Right ventricle myocardium inferior (tissue), 1 donor: Measurements from ENCODE around the gene LRFN2. TPM values are rescaled to one million over a fixed set of nuclear protein-coding genes. Genes with fewer than 3 reads are reported as not detected.

Source experiments
- ATAC-seq: fragments of 200-7000 bp; cut with Tn5 transposase; one replicate; pipeline ENCODE4 v1.9.1; 2020; ENCODE audit warnings: mild to moderate bottlenecking, moderate library complexity
- DNase-seq: peaks from one replicate; pipeline ENCODE4 v3.0.0; 2021; ENCODE audit errors: missing footprints
- intact Hi-C: fragments of 100-400 bp; cut with DNase I; formaldehyde crosslinking; loops from one replicate; pipeline ENCODE4 v1.11.0; 2022
- total RNA-seq: library from RNA; stranded (reverse); fragmentation: NEBNext Ultra II Directional; extraction: Animal tissue kit (Norgen Biotek cat#: 25700); gene quantifications from one replicate; pipeline ENCODE4 v1.2.1, GENCODE V29; 2021
- donor health status: DM: no; HTN: yes; CAD: no; lungs with severe emphysema.

LRFN2 gene
- total RNA-seq, 1 donor from 2014 or later, result not detected

DNA sequence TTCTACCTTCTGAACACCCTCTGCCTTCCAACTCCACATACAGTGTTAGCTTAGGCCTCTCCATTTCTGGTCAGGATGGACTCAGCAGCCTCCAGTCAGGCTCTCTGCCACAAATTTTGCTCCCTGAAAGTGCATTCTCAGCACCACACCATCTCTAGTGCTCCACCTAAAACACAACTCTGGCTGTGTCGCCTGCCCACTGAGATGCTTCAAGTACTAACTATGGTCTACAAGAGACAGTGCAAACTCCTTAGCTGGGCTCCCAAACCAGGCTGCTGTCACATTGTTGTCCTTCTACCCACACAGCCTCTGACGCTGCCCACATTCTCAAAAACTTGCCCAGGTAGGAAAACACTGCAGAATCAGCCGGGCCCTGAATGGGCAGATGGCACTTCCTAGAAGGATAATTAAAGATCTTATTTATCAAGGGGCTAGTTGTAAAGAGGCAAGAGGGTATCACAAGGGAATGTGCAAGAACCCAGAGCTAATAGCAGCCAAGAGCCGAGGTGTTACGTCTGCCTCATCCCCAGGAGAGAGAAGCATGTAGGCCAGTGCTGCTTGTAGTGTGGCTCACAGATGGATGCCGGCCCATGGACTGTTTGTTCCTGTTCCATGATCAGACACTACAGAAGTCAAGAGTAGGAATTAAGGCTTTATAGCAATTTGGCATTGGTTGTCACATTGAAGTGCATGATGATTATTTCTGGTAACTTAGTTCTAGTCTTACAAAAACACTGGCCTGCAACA is 189.7 kb downstream of the LRFN2 start:
- no peak for ATAC-seq
- intact Hi-C loops, result no loop called here
- DNase-seq, result no peak

DNA sequence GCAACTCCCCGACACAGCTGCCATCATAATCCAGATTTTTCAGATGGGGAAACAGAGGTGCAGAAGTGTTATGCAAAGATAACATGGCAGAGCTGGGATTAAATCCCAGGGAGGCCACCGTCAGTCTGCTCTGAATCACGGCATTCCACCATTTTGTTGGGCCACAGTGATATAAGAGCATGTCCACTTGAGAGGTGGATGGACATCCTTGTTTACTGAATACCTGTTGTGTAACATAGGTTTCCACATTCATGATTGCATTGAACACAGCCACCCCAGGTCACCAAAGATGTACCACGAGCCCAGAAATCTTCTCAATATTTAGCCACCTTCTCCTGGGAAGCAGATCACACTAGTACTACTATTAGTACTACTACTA is 191.5 kb downstream of the LRFN2 start:
- ATAC-seq, result no peak
- intact Hi-C loops, result no loop called here
- DNase-seq, result no peak

GRCh38 chr6:40395066-40395697 is 192.0 kb downstream of the LRFN2 start:
- DNase-seq (no peak), ATAC-seq (no peak)
- intact Hi-C loops, result no loop called here

GRCh38 chr6:40394381-40394780 is 192.8 kb downstream of the LRFN2 start:
- intact Hi-C loops, result no loop called here
- DNase-seq, result no peak
- ATAC-seq, result no peak

- no peak for ATAC-seq
- DNase-seq, result no peak
- intact Hi-C loops, result no loop called here
Measured at GRCh38 chr6:40393641-40394040, 193.5 kb downstream of the LRFN2 start.

DNA sequence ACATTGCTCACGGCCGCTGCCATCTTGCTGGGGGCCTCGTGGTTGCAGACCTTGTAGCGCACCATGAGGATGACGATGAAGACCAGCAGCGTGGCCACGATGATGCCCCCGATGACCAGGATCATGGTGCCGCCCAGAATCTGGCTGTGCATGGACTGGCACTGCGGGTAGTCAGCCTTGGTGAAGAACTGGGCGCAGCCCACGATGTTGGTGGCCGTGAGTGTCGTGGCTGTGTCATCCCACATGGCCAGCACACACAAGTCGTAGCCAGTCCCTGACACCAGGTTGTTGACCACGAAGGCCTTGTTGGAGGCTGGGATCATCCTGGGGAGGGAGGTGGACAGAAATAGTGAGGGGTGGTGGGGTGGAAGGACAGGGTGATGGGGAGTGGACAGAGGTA is 194.6 kb downstream of the LRFN2 start:
- ATAC-seq (no peak), DNase-seq (no peak)
- intact Hi-C loops, result no loop called here

GRCh38 chr6:40391851-40392517 is 195.2 kb downstream of the LRFN2 start:
- intact Hi-C loops, result no loop called here
- no peak for DNase-seq
- no peak for ATAC-seq

DNA sequence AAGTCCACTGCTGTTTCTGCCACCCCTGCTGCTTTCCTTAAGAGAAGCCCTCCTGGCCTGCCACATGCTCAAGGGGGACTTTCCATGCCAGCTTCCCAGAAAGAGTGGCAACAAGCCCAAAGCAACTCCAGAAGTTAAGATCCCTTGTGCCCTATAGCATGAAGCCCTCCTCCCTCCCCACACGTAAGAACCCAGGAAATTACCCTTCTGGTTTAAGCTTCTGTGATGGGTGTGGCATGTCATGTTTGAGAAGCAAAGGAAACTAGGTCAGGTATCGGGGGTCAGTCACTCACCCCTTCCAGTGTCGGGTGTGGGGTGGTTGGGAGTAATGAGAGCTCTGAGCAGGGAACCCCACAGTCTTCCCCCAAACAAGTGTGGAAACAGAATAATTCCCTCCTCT is 196.1 kb downstream of the LRFN2 start:
- no peak for ATAC-seq
- no peak for DNase-seq
- intact Hi-C loops, result no loop called here

DNA sequence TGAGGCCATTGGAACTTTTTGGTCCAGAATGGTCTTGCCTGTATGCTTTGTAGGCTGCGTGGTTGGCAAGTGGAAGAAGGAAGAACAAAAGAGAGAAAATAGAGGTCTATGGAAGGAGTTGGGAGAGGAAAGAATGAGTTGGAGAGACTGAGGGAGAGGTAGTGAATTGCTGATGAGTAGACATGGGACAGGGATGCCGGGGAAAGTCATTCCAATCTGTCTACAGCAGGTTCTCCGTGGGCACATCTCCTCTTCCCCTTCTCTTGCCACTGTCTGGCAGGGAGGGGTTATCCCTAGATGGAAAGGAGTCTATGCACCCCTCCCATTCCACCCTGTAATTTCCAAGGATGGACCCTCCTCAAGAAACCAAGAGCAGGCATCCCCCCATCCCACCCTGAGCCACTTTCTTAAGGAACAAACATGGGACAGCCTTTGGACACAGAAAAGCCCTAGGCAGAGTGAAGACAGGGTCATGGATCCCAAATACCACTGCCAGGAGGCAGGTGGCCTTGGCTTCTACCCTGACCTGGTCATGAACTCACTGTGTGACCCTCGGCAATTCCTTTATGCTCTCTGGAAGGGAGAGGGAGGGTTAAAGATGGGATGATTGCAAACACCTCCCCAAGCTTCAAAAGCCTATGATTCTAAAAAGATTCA is 196.9 kb downstream of the LRFN2 start:
- intact Hi-C loops, result no loop called here
- ATAC-seq (no peak), DNase-seq (no peak)

- ATAC-seq (no peak), DNase-seq (no peak)
- intact Hi-C loops, result no loop called here
Measured at GRCh38 chr6:40389254-40389653, 197.9 kb downstream of the LRFN2 start.

- intact Hi-C loops, result no loop called here
- ATAC-seq, result no peak
- DNase-seq, result no peak
Measured at GRCh38 chr6:40387871-40388264, 199.3 kb downstream of the LRFN2 start.

GRCh38 chr6:40387127-40387870 is 199.9 kb downstream of the LRFN2 start:
- ATAC-seq (no peak), DNase-seq (no peak)
- intact Hi-C loops, result no loop called here

DNA sequence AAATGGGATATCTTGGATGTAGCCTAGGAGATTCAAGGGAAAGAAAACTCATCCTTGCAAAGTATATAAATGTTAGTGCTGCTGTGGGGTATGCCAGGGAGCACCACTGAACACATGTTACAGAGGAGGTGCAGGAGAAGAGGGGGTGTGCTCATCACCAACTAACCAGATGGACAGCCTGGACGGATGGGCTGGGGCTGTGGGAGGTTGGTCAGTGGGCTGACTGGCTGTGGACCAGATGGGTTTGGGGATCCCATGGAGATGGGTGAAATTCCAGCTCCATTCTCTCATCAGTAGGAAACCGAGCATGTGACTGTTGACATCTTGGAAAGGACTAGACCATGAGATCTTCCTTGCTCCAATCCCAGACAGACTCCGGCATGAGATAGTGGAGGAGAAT is 201.0 kb downstream of the LRFN2 start:
- intact Hi-C loops, result no loop called here
- ATAC-seq (no peak), DNase-seq (no peak)

DNA sequence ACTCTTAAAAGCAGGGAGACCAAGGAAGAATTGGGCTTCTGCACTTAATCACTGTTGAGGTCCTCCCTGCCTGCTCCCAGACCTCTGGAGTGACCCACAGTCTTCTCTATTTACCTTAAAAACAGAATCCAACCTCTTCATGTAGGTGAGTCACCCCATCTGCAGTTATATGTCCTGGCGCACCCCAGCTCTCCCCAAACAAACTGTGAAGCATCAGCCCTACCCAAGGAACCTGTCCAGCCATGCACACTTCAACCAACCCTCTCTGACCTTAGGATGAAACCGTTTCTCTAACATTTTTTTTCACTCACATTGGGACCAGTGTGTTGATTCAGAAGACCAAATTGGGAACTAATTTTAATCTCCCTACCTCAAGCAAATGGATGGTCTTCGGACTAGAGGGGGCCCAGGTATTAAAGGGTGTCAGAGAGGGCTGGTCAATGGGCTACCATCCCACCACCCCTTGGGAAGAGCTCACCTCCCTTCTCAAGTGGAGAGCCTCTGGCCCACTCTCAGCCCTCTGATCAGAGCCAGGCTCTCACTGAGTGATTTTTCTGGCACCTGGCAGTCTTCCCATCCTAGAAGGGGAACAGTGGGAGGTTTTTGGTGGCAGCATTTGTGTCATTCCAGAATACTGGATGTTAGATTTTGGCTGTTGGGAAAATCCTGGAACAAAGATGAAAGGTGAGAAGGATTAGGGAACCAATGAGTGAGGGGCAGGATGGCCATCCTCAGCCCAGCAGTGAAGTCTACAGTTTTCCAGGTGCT is 203.6 kb downstream of the LRFN2 start:
- intact Hi-C loops, result no loop called here
- ATAC-seq (no peak), DNase-seq (no peak)

DNA sequence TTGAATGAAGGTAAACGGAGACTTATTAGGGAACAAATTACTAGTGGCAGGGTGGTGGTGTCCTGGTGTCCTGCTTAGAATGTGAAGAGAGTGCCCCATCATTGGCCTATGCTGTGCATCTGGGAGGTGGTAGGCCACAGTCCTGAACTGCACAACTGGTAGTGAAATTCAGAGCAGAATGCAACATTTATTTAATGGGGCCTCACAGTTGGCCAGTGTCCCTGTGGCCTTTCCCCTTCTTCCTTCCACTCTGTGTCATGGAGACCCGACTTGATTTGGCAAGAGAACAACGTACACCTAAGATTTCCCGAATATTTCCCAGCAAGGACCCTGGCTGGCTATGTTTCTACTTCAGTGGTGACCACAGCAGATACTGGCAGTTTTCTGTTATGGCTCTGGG is 206.9 kb downstream of the LRFN2 start:
- intact Hi-C loops, result no loop called here
- ATAC-seq, result no peak
- DNase-seq, result no peak

DNA sequence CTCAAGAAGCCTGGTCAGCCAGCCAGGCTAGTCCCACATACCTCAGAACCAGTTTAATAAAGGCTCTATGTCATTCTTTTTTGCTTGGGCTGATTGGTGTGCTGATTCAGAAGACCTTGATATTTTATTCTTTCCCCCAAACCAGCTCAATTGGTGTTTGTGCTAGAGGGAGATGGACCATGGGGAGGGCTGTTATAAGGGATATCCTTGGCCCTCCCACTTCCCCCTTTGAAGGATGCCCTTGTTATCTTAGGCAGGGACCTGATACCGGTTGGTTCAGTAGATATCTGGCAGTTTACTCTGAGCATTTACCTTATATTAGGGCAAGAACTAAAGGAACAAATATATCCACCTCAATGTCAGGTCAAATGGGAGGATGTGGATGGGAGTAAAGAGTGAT is 207.4 kb downstream of the LRFN2 start:
- ATAC-seq (no peak), DNase-seq (no peak)
- intact Hi-C loops, result no loop called here

DNA sequence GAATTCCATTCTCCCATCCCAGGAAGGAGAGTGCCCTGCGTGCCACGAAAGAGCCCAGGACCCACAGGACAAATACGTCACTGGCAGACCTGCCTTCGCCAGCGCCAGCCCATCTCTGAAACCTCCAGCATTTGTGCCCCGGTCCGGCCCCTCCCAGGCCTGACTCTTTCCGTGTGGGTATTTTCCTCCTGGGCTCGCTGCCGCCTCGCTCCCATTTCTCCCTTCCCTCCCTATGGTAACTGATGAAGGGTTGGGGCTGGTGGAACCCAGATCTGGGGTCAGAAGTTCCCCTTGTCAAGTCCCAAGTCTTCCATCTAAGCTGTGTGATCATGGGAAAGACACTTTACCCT is 208.5 kb downstream of the LRFN2 start:
- ATAC-seq, result no peak
- intact Hi-C loops, result no loop called here
- no peak for DNase-seq

- no peak for DNase-seq
- intact Hi-C loops, result no loop called here
- ATAC-seq, result no peak
Measured at GRCh38 chr6:40378071-40378724, 209.0 kb downstream of the LRFN2 start.
